Measurements from ENCODE around the gene KRT8.
"Not testable (repeated sequence)": the region's sequence is repeated elsewhere in the genome, so short reads cannot be mapped to it uniquely, and the experiment has no call there.

KRT8 gene

DNA sequence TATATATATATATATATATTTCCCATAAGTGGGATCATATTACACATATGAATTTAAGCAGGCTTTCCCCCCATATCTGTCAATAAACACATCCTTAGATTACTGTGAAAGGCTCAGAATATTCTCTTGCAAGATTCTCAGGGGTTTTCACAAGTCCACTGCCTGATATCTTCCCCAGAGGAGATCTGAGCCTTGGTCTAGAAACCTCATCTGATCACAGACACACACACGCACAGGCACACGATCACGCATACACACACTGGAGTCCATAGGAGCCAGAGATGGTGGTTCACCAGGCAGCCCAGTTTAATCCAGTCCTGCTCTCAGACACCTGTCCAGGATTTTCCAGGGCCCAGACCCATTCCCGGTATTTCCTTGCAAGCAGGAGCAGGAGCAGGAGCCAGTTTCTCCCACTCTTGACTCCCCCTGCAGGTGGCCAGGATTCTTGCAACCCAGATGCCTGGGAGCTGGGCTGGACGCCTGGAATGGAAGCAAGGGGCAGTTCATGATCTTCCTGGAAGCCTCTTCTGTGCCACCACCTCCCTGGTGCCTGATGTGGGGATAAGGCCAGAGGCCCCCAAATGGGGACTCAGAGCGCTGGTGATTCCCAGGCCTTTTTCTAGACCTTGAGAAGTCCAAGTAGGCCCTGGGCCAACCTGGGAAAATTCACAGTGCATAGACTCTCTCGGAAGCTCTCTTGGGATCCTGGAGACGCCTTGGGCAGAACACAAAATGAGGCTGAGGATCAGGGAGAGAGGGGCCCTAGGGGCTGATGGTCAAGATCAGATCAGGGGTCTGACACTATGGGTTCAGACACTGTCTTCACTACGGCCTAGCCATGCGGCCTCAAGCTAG lies 39.6 kb downstream of the KRT8 start:
- Histone ChIP-seq H3K4me1 (ENCODE audit: control insufficient read depth, insufficient read depth, low read length) (peaks cover 2% of the 10 kb centered on the region), H3K9me3 (ENCODE audit: control insufficient read depth, low read length) (no peaks in the 10 kb centered on the region), H3K4me3 (ENCODE audit: low read length) (no peak overlapping the region), H3K27me3 (replicated peaks; ENCODE audit: control insufficient read depth, insufficient read depth, low read length) (no peaks in the 10 kb centered on the region), H3K36me3 (ENCODE audit: control insufficient read depth, insufficient read depth, low read length, severe bottlenecking) (no peaks in the 10 kb centered on the region), H3K9ac (ENCODE audit: low read length) (no peak overlapping the region)
- DNase-seq (ENCODE audit: low read depth): peak; percentile 86

DNA sequence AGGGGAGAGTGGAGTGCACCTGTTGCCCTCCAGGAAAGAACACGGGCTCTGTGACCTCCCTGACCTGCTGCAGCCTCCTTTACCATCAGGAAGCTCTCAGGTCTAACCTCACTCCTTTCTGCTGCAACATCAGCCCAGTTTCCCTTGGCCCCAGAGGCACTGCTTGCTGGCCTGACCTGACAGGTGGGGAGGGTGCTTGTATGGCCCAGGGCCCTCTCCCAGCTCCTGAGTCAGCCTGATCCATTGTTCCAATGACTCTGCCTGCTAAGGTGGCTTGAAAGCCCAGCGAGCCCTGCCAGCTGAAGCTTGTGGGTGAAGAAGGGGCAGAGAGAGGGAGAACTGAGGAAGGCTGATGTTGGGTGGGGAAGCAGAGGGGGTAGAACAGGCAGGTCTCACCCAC lies 42.9 kb downstream of the KRT8 start:
- no peak for DNase-seq (ENCODE audit: low read depth)
- Histone ChIP-seq H3K9me3 (ENCODE audit: control insufficient read depth, low read length) (no peaks in the 10 kb centered on the region), H3K36me3 (ENCODE audit: control insufficient read depth, insufficient read depth, low read length, severe bottlenecking) (no peaks in the 10 kb centered on the region), H3K9ac (ENCODE audit: low read length) (no peak overlapping the region), H3K4me1 (ENCODE audit: control insufficient read depth, insufficient read depth, low read length) (peaks cover 7% of the 10 kb centered on the region), H3K4me3 (ENCODE audit: low read length) (no peak overlapping the region), H3K27me3 (replicated peaks; ENCODE audit: control insufficient read depth, insufficient read depth, low read length) (peaks cover under 1% of the 10 kb centered on the region)

DNA sequence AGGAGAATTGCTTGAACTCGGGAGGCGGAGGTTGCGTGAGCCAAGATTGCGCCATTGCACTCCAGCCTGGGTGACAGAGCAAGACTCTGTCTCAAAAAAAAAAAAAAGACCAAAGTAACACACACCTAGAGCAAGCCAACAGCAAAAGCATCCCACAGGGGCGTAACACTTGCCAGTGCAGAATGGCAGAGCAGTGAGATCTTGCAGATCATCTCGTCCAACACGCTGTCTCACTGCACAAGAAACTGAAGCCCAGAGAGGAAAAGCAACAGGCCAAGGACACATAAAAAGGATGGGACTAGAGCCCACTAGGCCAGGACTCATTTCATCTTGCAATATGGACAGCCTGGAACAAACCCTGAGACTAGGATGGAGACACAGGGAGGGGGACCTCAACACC lies 43.4 kb downstream of the KRT8 start:
- H3K4me3 ChIP-seq (ENCODE audit: low read length): no peak overlapping the region
- no peak overlapping the region for H3K9ac ChIP-seq (ENCODE audit: low read length)
- H3K9me3 ChIP-seq (ENCODE audit: control insufficient read depth, low read length): no peaks in the 10 kb centered on the region
- H3K4me1 ChIP-seq (ENCODE audit: control insufficient read depth, insufficient read depth, low read length): peaks cover 7% of the 10 kb centered on the region
- no peak for DNase-seq (ENCODE audit: low read depth)
- H3K27me3 ChIP-seq (replicated peaks; ENCODE audit: control insufficient read depth, insufficient read depth, low read length): peaks cover 4% of the 10 kb centered on the region
- H3K36me3 ChIP-seq (ENCODE audit: control insufficient read depth, insufficient read depth, low read length, severe bottlenecking): no peaks in the 10 kb centered on the region

DNA sequence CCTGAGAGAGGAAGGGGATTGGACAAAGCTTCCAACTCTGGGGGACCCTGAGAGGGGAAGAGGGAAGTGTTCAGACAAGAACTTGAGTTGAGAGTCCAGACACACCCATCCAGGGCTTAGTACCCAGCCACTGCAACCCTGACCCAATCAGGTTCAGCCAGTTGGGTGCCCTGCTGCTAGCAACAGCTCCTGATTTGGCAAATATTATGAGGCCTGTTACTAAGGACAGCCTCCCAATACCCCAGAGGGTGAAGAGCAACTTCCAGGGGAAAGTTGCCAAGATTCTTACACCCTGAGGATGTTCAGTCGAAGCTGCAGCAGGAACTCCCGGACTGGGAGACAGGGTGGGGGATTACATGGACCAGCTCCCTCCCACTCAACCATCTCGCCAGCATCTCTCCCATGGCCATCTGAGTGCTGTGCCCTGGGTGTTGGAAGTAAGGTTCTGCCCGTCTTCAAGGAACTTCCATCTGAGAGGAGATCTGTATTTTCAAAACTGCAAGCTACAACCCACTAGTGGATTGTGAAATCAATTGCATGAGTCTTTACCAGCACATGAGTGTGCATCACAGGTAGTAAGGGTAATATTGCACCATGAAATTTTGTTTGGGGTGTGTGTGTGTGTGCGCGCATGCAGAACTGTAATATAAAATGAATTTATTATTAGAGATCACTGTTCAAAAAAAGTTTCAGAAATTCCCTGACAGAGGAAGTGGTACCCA lies 44.6 kb downstream of the KRT8 start:
- peak; percentile 67 for DNase-seq (ENCODE audit: low read depth)
- H3K9ac ChIP-seq (ENCODE audit: low read length): no peak overlapping the region
- peaks cover 7% of the 10 kb centered on the region for H3K4me1 ChIP-seq (ENCODE audit: control insufficient read depth, insufficient read depth, low read length)
- no peak overlapping the region for H3K4me3 ChIP-seq (ENCODE audit: low read length)
- H3K36me3 ChIP-seq (ENCODE audit: control insufficient read depth, insufficient read depth, low read length, severe bottlenecking): no peaks in the 10 kb centered on the region
- peaks cover 4% of the 10 kb centered on the region for H3K27me3 ChIP-seq (replicated peaks; ENCODE audit: control insufficient read depth, insufficient read depth, low read length)
- H3K9me3 ChIP-seq (ENCODE audit: control insufficient read depth, low read length): no peaks in the 10 kb centered on the region

DNA sequence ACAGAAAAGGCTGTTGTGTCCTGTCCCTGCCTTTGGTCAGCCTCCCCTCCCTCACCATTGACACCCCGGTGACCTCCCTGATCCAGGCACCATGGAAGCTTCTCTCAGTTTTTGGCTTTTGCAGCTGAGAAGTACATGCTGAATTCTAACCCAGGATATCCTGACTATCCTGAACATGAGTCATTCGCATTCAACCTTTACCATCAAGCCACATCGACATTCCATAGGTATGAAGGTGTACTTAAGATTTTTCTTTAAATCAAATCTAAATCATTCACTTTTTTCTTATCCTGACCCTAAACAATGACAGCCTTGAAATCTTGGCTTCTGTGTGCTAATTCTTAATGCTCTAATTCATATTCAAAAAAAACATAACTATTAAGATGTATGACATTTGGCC lies 47.4 kb downstream of the KRT8 start:
- H3K36me3 ChIP-seq (ENCODE audit: control insufficient read depth, insufficient read depth, low read length, severe bottlenecking): no peaks in the 10 kb centered on the region
- no peak overlapping the region for H3K9ac ChIP-seq (ENCODE audit: low read length)
- no peak overlapping the region for H3K4me3 ChIP-seq (ENCODE audit: low read length)
- H3K27me3 ChIP-seq (replicated peaks; ENCODE audit: control insufficient read depth, insufficient read depth, low read length): peaks cover 13% of the 10 kb centered on the region
- H3K4me1 ChIP-seq (ENCODE audit: control insufficient read depth, insufficient read depth, low read length): peaks cover 7% of the 10 kb centered on the region
- no peaks in the 10 kb centered on the region for H3K9me3 ChIP-seq (ENCODE audit: control insufficient read depth, low read length)
- DNase-seq (ENCODE audit: low read depth): no peak

DNA sequence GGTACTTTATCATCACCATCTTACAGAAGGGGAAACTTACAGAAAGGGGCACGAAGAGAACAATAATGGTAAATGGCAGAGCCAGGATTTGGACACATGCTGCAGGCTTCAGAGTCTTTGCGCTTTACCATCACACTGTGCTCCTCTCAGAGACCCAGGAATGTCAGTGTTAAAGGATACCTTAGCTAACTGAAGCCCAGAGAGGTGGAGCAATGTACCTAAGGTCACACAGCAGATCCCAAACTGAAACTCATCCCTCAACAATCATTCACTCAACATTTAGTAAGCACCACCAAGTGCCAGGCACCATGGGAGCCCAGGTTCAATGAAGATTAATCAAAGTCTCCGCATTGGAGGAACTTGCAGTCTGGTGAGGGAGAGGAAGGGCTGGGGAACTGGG lies 48.1 kb downstream of the KRT8 start:
- Histone ChIP-seq H3K27me3 (replicated peaks; ENCODE audit: control insufficient read depth, insufficient read depth, low read length) (peaks cover 19% of the 10 kb centered on the region), H3K4me1 (ENCODE audit: control insufficient read depth, insufficient read depth, low read length) (peaks cover 7% of the 10 kb centered on the region), H3K36me3 (ENCODE audit: control insufficient read depth, insufficient read depth, low read length, severe bottlenecking) (no peaks in the 10 kb centered on the region), H3K4me3 (ENCODE audit: low read length) (no peak overlapping the region), H3K9me3 (ENCODE audit: control insufficient read depth, low read length) (no peaks in the 10 kb centered on the region), H3K9ac (ENCODE audit: low read length) (no peak overlapping the region)
- no peak for DNase-seq (ENCODE audit: low read depth)

DNA sequence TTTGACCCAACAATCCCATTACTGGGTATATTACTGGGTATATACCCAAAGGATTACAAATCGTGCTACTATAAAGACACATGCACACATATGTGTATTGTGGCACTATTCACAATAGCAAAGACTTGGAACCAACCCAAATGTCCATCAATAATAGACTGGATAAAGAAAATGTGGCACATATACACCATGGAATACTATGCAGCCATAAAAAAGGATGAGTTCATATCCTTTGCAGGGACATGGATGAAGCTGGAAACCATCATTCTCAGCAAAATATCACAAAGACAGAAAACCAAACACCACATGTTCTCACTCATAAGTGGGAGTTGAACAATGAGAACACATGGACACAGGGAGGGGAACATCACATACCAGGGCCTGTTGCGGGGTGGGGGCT lies 48.8 kb downstream of the KRT8 start:
- H3K9ac ChIP-seq (ENCODE audit: low read length); H3K36me3 ChIP-seq (ENCODE audit: control insufficient read depth, insufficient read depth, low read length, severe bottlenecking); H3K4me1 ChIP-seq (ENCODE audit: control insufficient read depth, insufficient read depth, low read length); H3K9me3 ChIP-seq (ENCODE audit: control insufficient read depth, low read length); DNase-seq (ENCODE audit: low read depth); H3K4me3 ChIP-seq (ENCODE audit: low read length): not testable (repeated sequence)
- peaks cover 25% of the 10 kb centered on the region for H3K27me3 ChIP-seq (replicated peaks; ENCODE audit: control insufficient read depth, insufficient read depth, low read length)

DNA sequence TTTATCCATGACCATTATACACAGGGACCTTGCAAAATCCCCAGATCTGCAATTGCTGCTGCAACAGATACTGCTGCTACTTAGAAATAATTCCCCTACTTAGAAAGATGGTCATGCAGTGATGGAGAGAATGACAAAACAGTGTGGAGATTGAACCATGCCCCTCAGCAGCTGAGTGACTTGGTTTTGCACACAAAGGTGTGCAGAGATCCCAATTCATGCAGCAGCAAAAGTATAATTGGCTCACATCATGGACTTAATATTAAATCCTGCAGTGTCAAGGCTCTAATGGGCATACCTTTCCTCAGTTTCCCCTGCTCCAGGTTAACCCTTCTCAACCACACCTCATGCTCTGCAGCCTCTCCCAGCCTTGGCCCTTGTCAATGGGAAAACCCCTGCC lies 53.1 kb downstream of the KRT8 start:
- Histone ChIP-seq H3K9ac (ENCODE audit: low read length) (no peak overlapping the region), H3K9me3 (ENCODE audit: control insufficient read depth, low read length) (no peaks in the 10 kb centered on the region), H3K27me3 (replicated peaks; ENCODE audit: control insufficient read depth, insufficient read depth, low read length) (peaks cover 44% of the 10 kb centered on the region), H3K36me3 (ENCODE audit: control insufficient read depth, insufficient read depth, low read length, severe bottlenecking) (no peaks in the 10 kb centered on the region), H3K4me1 (ENCODE audit: control insufficient read depth, insufficient read depth, low read length) (peaks cover 3% of the 10 kb centered on the region), H3K4me3 (ENCODE audit: low read length) (no peak overlapping the region)
- no peak for DNase-seq (ENCODE audit: low read depth)

DNA sequence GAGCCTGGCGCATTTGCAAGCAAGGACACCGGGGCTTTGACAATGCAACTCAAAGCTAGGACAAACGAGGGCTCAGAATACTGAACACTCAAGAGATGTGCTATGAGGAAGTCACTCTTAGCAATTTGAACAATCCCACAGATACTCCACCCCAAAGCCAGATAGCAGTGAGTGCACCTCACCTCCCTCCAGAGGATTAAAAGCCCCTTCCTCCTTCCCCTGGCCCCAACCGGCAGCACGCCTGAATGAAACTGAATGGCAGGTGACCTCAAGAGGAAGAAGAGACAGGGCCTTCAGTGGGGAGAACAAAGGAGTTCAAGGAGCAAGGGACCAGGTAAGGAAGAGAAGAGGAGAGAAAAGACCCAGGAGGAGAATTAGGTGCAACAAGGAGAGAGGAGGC lies 54.2 kb downstream of the KRT8 start:
- no peak overlapping the region for H3K9ac ChIP-seq (ENCODE audit: low read length)
- H3K4me1 ChIP-seq (ENCODE audit: control insufficient read depth, insufficient read depth, low read length): peaks cover 3% of the 10 kb centered on the region
- H3K4me3 ChIP-seq (ENCODE audit: low read length): no peak overlapping the region
- no peaks in the 10 kb centered on the region for H3K9me3 ChIP-seq (ENCODE audit: control insufficient read depth, low read length)
- DNase-seq (ENCODE audit: low read depth): no peak
- peaks cover 42% of the 10 kb centered on the region for H3K27me3 ChIP-seq (replicated peaks; ENCODE audit: control insufficient read depth, insufficient read depth, low read length)
- no peaks in the 10 kb centered on the region for H3K36me3 ChIP-seq (ENCODE audit: control insufficient read depth, insufficient read depth, low read length, severe bottlenecking)

DNA sequence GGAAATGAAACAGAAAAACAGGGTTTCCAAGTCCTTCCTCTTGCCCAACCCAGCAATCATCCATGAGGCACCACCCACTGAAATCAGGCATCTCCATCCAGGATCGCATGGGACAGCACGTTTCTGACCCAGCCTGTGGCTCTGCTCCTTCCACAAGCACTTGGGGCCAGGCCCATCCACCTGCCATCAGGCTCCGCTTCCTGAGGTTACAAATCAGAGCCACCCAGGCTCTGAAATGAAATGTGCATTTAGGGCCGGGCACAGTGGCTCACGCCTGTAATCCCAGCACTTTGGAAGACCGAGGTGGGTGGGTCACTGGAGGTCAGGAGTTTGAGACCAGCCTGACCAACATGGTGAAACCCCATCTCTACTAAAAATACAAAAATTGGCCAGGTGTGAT lies 55.4 kb downstream of the KRT8 start:
- H3K4me3 ChIP-seq (ENCODE audit: low read length): no peak overlapping the region
- H3K4me1 ChIP-seq (ENCODE audit: control insufficient read depth, insufficient read depth, low read length): peaks cover 3% of the 10 kb centered on the region
- DNase-seq (ENCODE audit: low read depth): no peak

DNA sequence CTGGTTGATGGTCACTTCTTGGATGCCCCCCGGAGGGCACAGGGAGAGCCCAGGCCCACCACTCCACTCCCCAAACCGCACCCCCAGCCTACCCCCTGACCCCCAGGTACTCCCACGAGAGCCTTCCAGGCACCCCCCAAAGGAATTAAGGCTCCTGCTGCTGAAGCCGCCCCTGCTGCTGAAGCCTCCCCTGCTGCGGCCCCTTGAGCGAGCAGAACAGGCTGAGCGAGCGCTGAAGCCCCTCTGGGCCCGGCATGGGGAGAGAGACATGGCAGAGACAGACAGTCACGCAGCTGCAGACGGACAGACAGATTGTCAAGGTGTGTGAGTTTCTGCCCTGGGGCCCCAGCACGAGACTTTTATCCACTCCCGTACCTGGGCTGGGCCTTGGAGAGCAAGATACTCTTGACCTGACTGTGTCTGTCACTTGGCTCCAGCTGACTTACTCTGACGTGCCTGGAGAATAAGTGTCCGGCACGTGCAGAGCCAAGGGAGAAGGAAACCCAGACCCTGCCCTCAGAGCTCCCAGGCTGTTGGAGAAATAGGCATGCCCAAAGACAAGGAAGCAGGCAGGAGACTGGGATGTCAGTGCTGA lies 56.1 kb downstream of the KRT8 start, which contains the start of gene KRT78:
Gene KRT78 (minus strand): TSS at position 334 of the 595 bp plus-strand sequence. CDS start 64 bp downstream, at position 270.
- H3K36me3 ChIP-seq (ENCODE audit: control insufficient read depth, insufficient read depth, low read length, severe bottlenecking): no peaks in the 10 kb centered on the region
- H3K9ac ChIP-seq (ENCODE audit: low read length): no peak within 1 kb of the TSS
- H3K4me1 ChIP-seq (ENCODE audit: control insufficient read depth, insufficient read depth, low read length): peaks cover 3% of the 10 kb centered on the region
- no peak within 1 kb of the TSS for H3K4me3 ChIP-seq (ENCODE audit: low read length)
- no peaks in the 10 kb centered on the region for H3K9me3 ChIP-seq (ENCODE audit: control insufficient read depth, low read length)
- H3K27me3 ChIP-seq (replicated peaks; ENCODE audit: control insufficient read depth, insufficient read depth, low read length): peaks cover 44% of the 10 kb centered on the region
- no peak for DNase-seq (ENCODE audit: low read depth)

More for the DNA sequence above, 55.4 kb downstream of the KRT8 start:
- Histone ChIP-seq H3K9ac (ENCODE audit: low read length) (no peak overlapping the region), H3K36me3 (ENCODE audit: control insufficient read depth, insufficient read depth, low read length, severe bottlenecking) (no peaks in the 10 kb centered on the region), H3K27me3 (replicated peaks; ENCODE audit: control insufficient read depth, insufficient read depth, low read length) (peaks cover 42% of the 10 kb centered on the region), H3K9me3 (ENCODE audit: control insufficient read depth, low read length) (no peaks in the 10 kb centered on the region)
